GM19023 (cell line): ENCODE results near the gene FMN1.

ENCODE experiments used
- ATAC-seq: cut with Tn5 transposase; IDR thresholded peaks from one replicate; pipeline ENCODE4 v1.9.1; 2021; ENCODE audit warnings: mild to moderate bottlenecking, moderate library complexity; ENCODE audit not compliant: unreplicated experiment

Gene FMN1

GRCh38 chr15:32901995-32902394 lies 292.5 kb downstream of the FMN1 start:
- no peak for ATAC-seq

GRCh38 chr15:32901192-32901591 lies 293.3 kb downstream of the FMN1 start:
- ATAC-seq = no peak

GRCh38 chr15:32899126-32899596 lies 295.4 kb downstream of the FMN1 start:
- no peak for ATAC-seq

- ATAC-seq = no peak
Observed at GRCh38 chr15:32898414-32898813, 296.1 kb downstream of the FMN1 start.

- ATAC-seq = no peak
Observed at GRCh38 chr15:32893421-32893820, 301.1 kb downstream of the FMN1 start.

GRCh38 chr15:32889214-32889613 lies 305.3 kb downstream of the FMN1 start:
- ATAC-seq = no peak

- ATAC-seq = no peak
Observed at GRCh38 chr15:32888221-32888761, 306.2 kb downstream of the FMN1 start.

GRCh38 chr15:32887090-32887489 lies 307.4 kb downstream of the FMN1 start:
- no peak for ATAC-seq

- no peak for ATAC-seq
Observed at GRCh38 chr15:32886459-32886858, 308.1 kb downstream of the FMN1 start.

GRCh38 chr15:32885713-32886112 lies 308.8 kb downstream of the FMN1 start:
- ATAC-seq = no peak

- no peak for ATAC-seq
Observed at GRCh38 chr15:32884146-32884545, 310.4 kb downstream of the FMN1 start.

GRCh38 chr15:32882955-32883354 lies 311.6 kb downstream of the FMN1 start:
- ATAC-seq = no peak

GRCh38 chr15:32881528-32881927 lies 313.0 kb downstream of the FMN1 start:
- ATAC-seq = no peak

GRCh38 chr15:32880642-32881041 lies 313.9 kb downstream of the FMN1 start:
- ATAC-seq = no peak

- ATAC-seq = no peak
Observed at GRCh38 chr15:32879980-32880379, 314.5 kb downstream of the FMN1 start.

GRCh38 chr15:32878869-32879805 lies 315.4 kb downstream of the FMN1 start:
- ATAC-seq = no peak

GRCh38 chr15:32878342-32878741 lies 316.2 kb downstream of the FMN1 start:
- ATAC-seq = no peak

GRCh38 chr15:32877252-32878019 lies 317.1 kb downstream of the FMN1 start:
- no peak for ATAC-seq

GRCh38 chr15:32873284-32874114 lies 321.0 kb downstream of the FMN1 start:
- no peak for ATAC-seq

GRCh38 chr15:32872621-32873283 lies 321.8 kb downstream of the FMN1 start:
- ATAC-seq = no peak
